ENCODE data around the gene NR1D2.

The NR1D2 gene

GRCh38 chr3:23996095-23996524 is 51.0 kb downstream of the NR1D2 start:
- peaks cover 10% of the 10 kb centered on the region for H3K27me3 ChIP-seq (ENCODE audit: control insufficient read depth, low read length)
- H3K4me1 ChIP-seq (ENCODE audit: control insufficient read depth, low read length): 0 out of 2 replicates have a peak, but pooled peaks cover 3% of the 10 kb centered on the region
- H3K4me2 ChIP-seq (ENCODE audit: low read length): no peak overlapping the region
- H3K36me3 ChIP-seq (ENCODE audit: control insufficient read depth, low read length): no peaks in the 10 kb centered on the region
- no peak for TF ChIP-seq CTCF (IDR thresholded peaks at IDR 0.05; ENCODE audit: low read depth, low read length, poor library complexity, severe bottlenecking)
- TF ChIP-seq EZH2phosphoT487 (IDR thresholded peaks at IDR 0.05; ENCODE audit: borderline replicate concordance, low read length): no peak
- H3K4me3 ChIP-seq (ENCODE audit: low read length): no peak overlapping the region
- no peaks in the 10 kb centered on the region for H3K9me3 ChIP-seq (ENCODE audit: control insufficient read depth, insufficient read depth, low read length)
- no peaks in the 10 kb centered on the region for H4K20me1 ChIP-seq (ENCODE audit: control insufficient read depth, insufficient read depth, low read depth, low read length)
- no peaks in the 10 kb centered on the region for H3K79me2 ChIP-seq (ENCODE audit: control insufficient read depth, low read length)
- H3F3A ChIP-seq (ENCODE audit: control insufficient read depth, insufficient read depth): no peaks in the 10 kb centered on the region
- no peak overlapping the region for H3K27ac ChIP-seq (ENCODE audit: low read depth, low read length)
- no peaks in the 10 kb centered on the region for H3K9me2 ChIP-seq (replicated peaks; ENCODE audit: control insufficient read depth, low read length)

DNA sequence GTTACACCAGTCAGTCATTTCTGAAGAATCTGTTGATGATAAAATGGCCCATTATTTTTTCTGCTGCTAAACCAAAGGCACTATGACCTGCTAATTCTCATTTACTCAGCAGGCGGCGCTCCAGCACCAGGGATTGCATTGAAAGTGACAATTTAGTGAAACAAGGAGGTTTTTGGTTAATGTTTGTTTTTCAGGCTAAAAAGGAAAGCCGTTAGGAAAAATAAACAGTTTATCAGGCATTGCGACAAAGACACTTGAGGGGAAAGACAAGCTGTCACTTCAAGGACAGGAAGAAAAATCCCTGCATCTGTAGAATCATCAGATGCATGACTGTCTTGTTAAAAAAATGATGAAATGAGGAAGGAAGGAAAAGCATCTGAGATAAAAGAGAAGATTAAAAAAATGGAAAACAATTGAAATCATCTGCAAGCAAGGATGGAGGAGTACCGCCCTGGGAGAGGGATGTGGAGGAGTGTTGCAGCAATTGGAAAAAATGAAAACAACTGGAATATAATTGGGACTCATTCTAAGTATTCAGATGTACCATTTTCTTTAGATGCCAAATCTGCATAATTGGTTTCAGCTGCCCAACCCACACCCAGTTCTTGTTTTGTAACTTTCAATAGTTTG is 54.0 kb downstream of the NR1D2 start:
- no peak overlapping the region for H3K27ac ChIP-seq (ENCODE audit: low read depth, low read length)
- TF ChIP-seq EZH2phosphoT487 (IDR thresholded peaks at IDR 0.05; ENCODE audit: borderline replicate concordance, low read length): no peak
- TF ChIP-seq CTCF (IDR thresholded peaks at IDR 0.05; ENCODE audit: low read depth, low read length, poor library complexity, severe bottlenecking): peak; percentile 87
- peaks cover 14% of the 10 kb centered on the region for H3K27me3 ChIP-seq (ENCODE audit: control insufficient read depth, low read length)
- H3K9me2 ChIP-seq (replicated peaks; ENCODE audit: control insufficient read depth, low read length): no peaks in the 10 kb centered on the region
- H4K20me1 ChIP-seq (ENCODE audit: control insufficient read depth, insufficient read depth, low read depth, low read length): no peaks in the 10 kb centered on the region
- H3K4me3 ChIP-seq (ENCODE audit: low read length): no peak overlapping the region
- no peak overlapping the region for H3K4me2 ChIP-seq (ENCODE audit: low read length)
- H3F3A ChIP-seq (ENCODE audit: control insufficient read depth, insufficient read depth): no peaks in the 10 kb centered on the region
- no peaks in the 10 kb centered on the region for H3K79me2 ChIP-seq (ENCODE audit: control insufficient read depth, low read length)
- no peaks in the 10 kb centered on the region for H3K4me1 ChIP-seq (ENCODE audit: control insufficient read depth, low read length)
- H3K9me3 ChIP-seq (ENCODE audit: control insufficient read depth, insufficient read depth, low read length): no peaks in the 10 kb centered on the region
- H3K36me3 ChIP-seq (ENCODE audit: control insufficient read depth, low read length): no peaks in the 10 kb centered on the region

DNA sequence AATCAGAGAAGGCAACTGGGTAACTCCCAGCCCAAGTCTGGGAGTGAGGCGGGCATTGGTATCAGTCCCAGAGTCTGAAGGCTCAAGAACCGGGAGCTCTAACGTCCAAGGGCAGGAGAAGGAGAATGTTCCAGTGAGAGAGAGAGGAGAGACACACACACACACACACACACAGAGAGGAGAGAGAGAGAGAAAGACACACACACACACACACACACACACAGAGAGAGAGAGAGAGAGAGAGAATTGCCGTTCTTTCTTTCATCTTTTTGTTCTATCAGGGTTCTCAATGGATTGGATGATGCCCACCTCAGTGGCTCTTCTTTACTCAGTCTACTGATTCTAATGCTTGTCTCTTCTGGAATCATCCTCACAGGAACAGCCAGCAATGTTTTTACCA is 57.0 kb downstream of the NR1D2 start:
- Histone ChIP-seq H3K27me3 (ENCODE audit: control insufficient read depth, low read length) (peaks cover 11% of the 10 kb centered on the region), H3F3A (ENCODE audit: control insufficient read depth, insufficient read depth) (no peaks in the 10 kb centered on the region), H3K36me3 (ENCODE audit: control insufficient read depth, low read length) (no peaks in the 10 kb centered on the region), H3K4me2 (ENCODE audit: low read length) (no peak overlapping the region), H4K20me1 (ENCODE audit: control insufficient read depth, insufficient read depth, low read depth, low read length) (no peaks in the 10 kb centered on the region), H3K79me2 (ENCODE audit: control insufficient read depth, low read length) (no peaks in the 10 kb centered on the region), H3K9me2 (replicated peaks; ENCODE audit: control insufficient read depth, low read length) (no peaks in the 10 kb centered on the region), H3K4me3 (ENCODE audit: low read length) (no peak overlapping the region), H3K9me3 (ENCODE audit: control insufficient read depth, insufficient read depth, low read length) (no peaks in the 10 kb centered on the region), H3K27ac (ENCODE audit: low read depth, low read length) (no peak overlapping the region), H3K4me1 (ENCODE audit: control insufficient read depth, low read length) (no peaks in the 10 kb centered on the region)
- no peak for TF ChIP-seq EZH2phosphoT487 (IDR thresholded peaks at IDR 0.05; ENCODE audit: borderline replicate concordance, low read length)
- no peak for TF ChIP-seq CTCF (IDR thresholded peaks at IDR 0.05; ENCODE audit: low read depth, low read length, poor library complexity, severe bottlenecking)

Data from DOHH2 (cell line).